Mammary epithelial cell (primary cell): ENCODE data around the gene CCDC83.

ENCODE experiments used
- CTCF ChIP-seq, 2 donors: IDR thresholded peaks in 1 of 2; conservative IDR thresholded peaks in 1 of 2; 2 replicates each; pipeline ENCODE4 v1.5.1; 2011 to 2012; ENCODE audit warnings: inconsistent platforms in 2 of 2, low read length in 2 of 2, mild to moderate bottlenecking in 2 of 2, control low read depth in 1 of 2, low read depth in 1 of 2; ENCODE audit not compliant: insufficient read depth in 1 of 2; ENCODE audit errors: extremely low read depth in 1 of 2
- EZH2 ChIP-seq: IDR thresholded peaks from 2 replicates; pipeline ENCODE4 v1.6.1; 2012; ENCODE audit warnings: low read length, inconsistent platforms, borderline replicate concordance

DNA sequence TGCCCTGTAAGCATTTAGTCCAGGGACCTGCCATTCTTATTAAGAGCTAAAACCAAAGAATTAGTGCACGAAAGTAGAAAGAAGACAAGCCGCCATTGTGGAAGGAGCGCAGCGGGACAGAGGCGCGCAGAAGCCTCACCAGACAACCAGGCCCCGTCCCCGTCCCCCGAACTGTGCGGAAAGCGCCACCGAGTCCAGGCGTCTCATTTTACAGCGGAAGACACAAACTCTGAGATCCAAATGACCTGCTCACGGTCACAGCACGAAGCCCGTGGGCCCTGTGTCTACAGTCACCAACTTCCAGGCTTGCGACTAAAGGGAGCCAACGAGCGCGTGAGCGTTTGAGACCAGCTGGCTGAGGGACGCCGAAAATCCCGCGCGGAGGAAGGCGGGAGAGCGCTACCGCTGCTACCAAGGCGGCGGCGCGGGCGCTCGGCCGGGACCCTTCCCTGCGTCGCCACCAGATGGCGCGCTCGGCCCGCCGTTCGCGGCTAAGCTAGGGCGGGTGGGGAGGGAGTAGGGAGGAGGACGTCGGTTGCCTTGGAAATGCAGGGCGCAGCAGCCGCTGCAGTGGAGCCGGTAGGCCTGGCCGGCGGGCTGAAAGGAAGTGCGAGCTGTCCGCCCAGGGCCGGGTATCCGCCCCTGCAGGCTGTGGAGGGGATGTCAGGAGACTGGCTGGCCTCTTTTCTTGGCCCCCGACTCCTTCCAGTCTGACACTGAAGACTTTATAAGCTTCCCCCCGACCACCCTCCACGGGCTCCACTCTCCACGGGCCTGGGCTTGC is 434 bp upstream of the CCDC83 start:
- peak; percentile 24 to 80 for TF ChIP-seq CTCF (conservative IDR thresholded peaks at IDR 0.05 in 1 of 2, IDR thresholded peaks at IDR 0.05 in 1 of 2; ENCODE audit: extremely low read depth in 1 of 2, insufficient read depth in 1 of 2, low read depth in 1 of 2, low read length in 2 of 2)
- TF ChIP-seq EZH2: no peak
